ENCODE measurements around the gene SLC6A11.

SLC6A11 gene

DNA sequence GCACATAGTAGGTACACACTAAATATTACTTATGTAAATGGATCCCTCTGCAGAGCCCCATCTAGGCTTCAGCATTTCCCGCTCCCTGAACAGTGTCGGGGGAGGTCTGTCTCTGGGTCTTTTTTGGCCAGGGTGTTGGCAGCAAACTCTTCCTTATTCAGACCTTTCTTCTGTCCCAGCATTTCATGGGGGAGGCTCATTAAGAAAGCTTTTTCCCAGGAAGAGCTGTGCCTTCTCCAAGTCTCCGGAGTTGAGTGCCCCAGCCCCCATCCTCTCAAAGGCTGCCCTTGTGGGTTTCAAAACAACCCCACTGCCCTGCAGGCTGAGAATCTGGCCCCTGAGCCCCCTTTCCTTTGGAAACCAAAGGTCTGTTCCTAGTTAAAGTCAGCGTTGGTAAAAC lies 25.1 kb downstream of the SLC6A11 start:
- DNase-seq (ENCODE audit: low read depth) = no peak

DNA sequence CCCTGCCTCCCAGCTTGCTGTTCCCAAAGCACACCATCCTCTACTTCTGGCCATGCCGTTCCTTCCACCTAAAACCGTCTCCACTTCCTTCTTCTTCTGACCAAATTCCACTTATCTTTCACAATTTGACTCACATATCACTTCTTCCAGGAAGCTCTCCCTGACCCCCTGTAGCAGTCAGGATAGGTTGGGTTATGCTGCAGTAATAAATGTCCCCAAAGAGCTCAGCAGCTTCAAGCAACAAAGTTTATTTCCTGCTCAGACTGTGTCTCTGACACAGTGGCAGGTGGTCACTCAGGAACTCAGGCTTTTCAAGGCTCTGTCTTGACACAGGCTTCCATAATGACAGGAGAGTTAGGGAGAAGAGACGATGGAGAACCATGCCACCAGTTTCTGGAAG lies 27.4 kb downstream of the SLC6A11 start:
- no peak for DNase-seq (ENCODE audit: low read depth)

DNA sequence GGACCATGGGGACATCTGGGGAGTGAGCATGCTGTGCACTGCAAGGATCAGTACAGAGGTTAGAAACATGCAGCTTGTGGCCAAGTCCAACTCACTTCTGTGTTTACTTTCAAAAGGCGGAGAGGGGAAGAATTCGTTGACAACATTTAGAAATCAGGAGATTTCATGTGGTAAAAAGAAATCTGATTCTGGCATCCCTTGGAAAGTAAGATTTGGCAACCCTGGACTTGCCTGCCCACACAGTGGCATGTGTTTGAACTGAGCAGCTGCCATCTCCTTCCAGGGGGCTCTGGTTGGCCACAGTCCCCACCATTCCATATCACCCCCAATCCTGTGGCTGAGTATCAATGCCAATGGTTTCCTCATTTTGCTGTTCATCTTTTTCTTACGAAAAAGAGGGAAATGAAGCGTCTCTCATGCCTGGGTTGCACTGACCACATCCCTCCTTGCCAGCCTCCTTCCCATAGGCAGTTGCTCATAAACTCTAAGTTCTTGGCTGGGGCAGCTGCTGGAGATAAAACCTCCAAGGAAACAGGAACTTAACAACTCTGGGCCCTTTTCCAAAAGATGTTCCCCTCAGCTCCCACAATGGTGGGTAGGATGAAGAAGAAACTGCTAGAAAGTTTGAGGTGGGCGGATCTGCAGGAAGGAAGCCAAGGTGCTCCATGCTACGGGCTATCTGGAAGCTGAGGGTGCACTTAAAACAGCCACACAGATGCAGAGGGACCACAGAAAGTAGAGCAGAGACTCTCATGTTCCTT lies 29.2 kb downstream of the SLC6A11 start:
- DNase-seq (ENCODE audit: low read depth) = no peak

DNA sequence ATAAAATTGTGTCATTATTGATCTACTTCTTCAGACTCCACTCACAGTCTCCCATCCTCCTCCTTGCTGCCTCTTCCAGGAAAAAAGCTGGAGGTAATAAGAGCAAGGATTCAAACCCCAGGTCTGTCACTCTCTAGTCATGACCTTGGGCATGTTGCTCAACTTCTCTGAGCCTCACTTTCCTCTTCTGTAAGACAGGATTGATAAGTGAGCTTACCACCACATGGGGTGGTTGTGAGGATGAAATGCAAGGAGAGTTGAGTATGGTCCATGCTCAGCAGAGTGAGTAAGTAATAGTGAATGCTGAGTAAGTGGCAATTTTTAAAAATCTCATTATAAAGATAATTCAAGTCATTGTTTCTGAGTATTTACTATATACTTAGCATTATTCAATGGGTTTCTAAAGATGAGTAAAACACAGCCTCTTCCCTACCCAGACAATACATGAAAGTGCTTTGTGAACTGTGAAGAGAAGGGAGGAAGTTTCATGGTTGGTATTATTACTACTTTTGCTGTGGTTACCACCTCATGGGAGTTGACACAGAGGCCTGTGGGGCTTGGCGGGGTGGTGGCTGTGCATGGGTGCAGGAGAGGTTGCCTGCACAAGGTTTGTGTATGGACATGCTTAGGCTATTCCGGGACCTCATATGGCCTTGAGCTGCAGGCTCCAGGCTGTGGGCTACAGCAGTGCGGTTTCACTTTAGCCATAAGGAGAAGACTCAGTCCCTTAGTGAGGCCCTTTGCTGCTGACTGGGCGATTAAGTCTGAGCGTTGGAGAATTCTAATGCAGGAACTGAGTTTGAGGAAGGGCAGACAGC lies 30.0 kb downstream of the SLC6A11 start:
- DNase-seq (ENCODE audit: low read depth) = no peak

DNA sequence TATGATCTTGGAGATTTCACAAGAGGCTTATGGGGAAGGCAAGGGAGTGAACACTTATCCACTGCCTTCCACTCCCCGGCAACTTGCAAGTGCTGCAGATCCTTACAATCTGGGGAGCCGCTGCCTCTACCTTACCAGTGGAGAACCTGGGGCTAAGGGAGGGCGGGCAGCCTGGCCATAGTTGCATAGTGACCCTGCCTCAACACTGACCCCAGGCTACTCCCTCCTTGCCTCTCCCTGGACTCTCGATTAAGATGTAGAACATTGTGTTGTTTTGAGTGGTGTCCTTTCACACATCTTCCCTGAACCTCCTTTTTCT lies 30.6 kb downstream of the SLC6A11 start:
- no peak for DNase-seq (ENCODE audit: low read depth)

DNA sequence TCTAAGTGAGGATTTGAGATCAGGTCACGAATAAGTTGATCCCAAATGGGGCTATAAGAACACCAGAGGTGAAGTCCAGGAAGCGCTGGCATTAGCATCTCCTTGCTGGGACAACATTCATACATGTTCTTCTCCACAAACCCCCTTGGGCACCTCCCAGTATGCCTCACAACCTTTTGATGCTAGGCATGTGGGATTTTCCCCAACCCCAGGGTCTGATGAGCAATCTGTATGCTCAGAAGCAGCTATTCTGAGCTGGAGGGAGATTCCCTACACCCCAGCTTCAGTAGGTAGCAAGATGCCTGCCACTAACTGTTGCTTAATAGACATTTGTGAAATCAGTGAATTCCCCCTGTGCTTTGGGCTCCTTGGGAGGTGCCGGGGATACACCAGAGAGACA lies 32.2 kb downstream of the SLC6A11 start:
- DNase-seq (ENCODE audit: low read depth) = no peak

DNA sequence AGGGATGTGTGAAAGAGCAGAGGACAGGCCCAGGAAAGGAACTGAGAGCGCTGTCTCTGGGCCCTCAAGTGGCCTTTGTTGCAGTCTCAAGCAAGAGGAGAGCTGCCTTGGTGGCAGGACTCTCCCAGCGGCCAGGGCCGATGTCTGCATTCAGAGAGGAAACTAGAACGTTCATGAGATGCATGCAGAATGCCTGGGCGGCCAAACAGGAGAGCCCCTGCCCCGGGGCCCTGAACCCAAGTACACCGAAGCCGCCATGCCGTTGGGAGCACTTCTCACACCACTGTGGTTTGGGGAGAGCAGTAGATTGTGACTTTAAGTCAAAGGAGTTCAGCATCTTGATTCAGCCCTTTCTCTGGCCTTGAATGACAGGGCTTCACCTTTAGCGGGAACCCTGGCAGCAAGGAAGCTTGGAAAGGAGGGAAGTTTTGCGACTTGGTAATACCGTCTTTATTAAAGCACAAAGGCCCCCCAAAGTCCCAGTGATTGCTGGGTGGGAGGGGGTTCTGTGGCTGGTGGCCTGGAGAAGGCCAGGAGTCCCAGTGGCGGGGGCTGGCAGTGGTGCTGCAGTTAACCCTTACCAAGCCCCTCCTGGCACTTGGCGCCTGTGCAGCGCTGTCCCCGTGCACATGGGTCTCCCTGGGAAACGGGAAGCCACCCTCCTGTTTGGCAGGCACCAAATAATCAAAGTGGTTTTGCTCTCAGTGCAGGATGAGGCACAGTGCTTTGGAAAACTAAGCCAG lies 36.2 kb downstream of the SLC6A11 start:
- no peak for DNase-seq (ENCODE audit: low read depth)

DNA sequence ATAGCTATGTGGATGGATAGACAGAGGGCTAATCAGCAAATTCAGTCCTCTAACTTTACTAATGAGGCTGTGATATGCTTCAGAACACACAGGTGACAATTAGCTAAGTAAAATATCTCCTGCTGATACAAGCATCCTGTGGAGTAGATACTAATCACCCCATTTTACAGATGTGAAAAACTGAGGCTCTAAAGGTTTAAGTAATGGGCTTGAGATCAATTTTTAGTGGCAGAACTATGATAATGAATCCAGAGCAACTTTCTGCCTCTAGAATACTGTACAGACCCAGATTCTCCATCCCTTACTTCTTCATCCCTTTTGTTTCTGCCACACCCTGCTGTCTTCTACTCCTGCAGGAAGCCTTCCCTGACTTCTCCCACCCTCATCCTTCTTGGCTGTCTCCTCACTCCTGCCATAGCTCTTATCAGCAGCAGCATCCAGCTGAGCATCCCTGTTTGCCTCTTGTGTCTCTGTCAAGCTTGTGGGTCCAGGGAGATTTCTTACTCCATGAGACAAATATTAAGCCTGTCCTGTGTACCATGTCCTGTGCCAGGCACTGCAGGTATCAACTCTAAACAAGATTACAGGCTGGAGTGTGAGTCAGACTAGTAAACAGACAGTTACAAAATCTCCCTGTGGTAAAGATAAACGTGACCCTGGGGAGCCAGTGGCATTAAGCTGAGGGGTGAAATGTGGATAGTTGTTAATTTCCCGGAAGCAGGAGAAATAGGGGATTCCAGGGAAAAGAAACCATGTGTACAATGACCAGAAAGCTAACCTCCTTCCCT lies 39.2 kb downstream of the SLC6A11 start:
- DNase-seq (ENCODE audit: low read depth) = no peak

DNA sequence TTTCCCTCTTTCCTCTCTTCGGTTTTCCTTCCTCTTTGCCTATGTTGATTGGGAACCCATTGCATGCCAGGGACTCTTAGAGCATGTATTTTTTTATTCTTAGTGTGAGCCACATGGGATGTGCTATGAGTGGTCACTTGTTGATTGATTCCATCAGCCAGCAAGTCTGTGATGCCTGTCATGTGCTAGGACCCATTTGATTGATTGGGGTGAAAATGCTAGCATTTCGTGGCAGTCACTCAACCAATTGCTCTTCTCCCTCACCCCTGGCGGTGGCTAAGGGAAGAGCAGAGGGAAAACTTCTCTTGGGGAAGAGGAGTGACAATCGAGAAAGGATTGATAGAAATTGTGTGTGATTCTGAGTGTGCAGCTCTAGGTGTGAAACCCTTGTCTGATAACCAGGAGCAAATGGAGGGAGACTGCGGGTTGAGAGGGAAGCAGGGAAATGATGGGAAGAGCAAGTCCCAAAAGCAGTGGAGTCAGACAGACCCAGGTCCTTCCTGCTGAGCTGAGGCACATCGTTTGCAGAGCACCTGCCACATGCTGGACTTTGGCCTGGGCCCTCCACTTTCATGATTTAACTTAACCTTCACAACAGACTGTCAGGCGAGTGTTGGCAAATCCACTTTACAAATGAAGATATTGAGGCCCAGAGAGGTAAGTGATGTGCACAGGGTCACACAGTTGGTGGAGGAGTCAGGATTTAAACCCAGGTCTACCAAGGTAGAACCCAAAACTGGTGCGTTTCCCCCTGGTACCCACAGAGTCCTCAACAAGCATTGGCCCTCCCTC lies 40.0 kb downstream of the SLC6A11 start:
- no peak for DNase-seq (ENCODE audit: low read depth)

DNA sequence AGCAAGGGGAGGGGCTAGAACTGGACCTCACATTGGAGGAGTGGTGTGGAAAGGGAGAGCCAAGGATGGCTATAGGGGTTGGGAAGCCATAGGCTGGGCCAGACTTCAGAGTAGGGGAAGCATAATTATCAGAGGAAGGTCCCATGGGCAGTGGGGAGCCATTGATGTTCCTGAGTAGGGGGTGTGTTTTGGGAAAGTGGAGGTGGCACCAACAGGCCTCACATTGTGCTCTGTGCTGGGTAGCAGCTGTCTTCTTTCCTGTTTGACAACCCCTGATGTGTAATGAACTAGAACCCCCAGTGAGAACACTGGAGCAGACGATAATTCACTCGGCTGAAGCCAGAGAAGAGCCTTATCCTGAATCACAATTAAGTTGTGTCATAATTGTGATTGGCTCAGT lies 41.2 kb downstream of the SLC6A11 start:
- DNase-seq (ENCODE audit: low read depth) = no peak

DNA sequence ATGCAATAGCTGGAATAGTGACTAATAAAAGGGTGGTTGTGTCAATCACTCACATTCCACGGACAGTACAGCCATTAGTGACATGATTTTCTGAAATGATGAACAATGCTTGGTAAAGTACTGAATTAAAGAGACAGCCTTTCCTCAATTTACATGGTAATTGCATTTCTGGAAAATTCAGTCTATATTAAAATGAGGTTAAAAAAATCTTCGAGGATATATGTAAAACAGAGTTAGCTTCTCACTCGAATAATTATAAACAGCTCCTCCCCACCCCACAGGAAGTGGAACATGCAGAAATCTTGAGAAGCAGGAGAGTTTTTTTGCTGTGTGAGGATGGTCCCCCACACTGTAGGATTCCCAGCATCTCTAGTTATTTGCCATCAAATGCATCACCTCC lies 42.1 kb downstream of the SLC6A11 start:
- no peak for DNase-seq (ENCODE audit: low read depth)

DNA sequence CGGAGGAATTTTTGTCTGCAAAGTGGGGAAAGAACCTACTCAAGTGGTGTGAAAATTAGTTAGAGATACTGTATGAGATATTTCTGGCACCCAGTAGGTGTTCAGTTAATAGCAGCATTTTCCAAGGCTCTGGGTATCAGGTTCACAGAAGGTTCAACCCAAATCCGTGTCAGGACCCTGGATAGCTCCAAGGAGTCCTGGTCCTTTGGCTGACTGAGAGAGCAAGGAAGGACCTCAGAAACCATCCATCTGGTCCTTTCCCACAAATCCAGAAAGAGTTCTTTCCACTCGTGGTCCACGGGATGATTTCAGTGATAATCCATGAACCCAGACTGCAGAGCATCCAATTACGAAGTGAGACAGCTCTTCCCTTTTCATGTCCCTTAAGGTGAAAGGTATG lies 51.4 kb downstream of the SLC6A11 start:
- no peak for DNase-seq (ENCODE audit: low read depth)

DNA sequence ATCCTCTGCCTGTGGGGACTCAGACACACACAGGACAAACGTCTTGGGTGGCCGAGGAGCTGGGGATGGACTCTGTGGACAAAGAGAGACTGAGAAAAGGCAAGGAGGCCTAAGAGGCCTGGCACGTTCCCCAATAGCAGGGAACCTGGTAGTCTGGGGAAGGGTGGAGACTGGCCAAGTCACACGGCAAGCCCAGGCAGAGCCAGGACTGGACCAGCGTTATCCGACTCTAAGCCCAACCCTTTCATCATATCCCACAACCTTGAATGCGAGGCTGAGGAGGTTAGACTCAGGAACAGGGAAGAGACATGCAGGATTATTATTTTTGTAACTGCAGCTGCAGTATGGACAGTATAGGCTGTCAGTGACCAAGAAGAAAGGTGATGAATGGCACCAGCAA lies 53.4 kb downstream of the SLC6A11 start:
- DNase-seq (ENCODE audit: low read depth) = no peak

DNA sequence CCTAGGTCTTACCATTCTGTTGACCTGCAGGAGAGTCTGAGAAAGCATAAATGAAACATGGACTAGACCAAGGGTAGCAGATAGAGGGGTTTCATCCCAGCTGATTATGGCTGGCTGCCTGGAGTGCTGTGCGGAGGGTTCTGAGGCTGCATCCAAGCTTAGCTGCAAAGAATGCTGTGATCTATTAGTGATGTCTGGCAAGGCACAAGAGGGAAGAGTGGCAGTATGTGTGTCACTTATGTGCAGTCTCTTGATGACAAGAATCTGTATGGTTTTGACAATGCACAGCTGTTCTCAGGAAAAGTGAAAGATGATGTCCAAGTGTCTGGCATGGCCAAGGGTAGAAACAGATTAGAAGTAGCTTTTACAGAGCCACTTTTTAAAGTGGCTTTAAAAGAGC lies 54.3 kb downstream of the SLC6A11 start:
- DNase-seq (ENCODE audit: low read depth) = no peak

DNA sequence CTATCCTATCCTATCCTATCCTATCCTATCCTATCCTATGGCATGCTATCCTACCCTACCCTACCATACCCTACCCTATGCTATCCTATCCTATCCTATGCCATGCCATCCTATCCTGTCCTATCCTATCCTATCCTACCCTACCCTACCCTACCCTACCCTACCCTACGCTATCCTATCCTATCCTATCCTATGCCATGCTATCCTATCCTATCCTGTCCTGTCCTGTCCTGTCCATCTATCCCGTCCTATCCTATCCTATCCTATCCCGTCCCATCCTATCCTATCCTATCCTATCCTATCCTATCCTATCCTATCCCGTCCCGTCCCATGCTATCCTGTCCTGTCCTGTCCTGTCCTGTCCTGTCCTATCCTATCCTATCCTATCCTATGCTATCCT lies 57.4 kb downstream of the SLC6A11 start:
- no peak for DNase-seq (ENCODE audit: low read depth)

DNA sequence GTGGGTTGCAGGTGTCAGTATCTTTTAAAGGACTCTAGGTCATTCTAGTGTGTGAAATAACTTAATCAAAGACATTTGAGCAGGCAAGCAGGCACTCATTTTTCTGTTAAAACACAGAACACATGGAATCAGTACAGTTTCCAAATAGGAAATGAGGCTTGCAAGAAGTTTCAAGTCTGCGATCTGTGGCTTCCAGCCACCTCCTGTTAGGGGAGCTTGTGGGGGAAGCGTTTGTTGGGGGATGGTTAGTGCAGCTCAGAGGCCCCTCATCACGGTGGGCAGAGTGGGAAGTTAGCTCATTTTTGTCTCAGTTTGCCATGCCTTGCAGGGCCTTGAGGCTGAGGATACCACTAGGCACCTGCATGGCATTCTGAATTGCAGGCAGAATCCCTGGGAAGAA lies 59.9 kb downstream of the SLC6A11 start:
- DNase-seq (ENCODE audit: low read depth) = no peak

DNA sequence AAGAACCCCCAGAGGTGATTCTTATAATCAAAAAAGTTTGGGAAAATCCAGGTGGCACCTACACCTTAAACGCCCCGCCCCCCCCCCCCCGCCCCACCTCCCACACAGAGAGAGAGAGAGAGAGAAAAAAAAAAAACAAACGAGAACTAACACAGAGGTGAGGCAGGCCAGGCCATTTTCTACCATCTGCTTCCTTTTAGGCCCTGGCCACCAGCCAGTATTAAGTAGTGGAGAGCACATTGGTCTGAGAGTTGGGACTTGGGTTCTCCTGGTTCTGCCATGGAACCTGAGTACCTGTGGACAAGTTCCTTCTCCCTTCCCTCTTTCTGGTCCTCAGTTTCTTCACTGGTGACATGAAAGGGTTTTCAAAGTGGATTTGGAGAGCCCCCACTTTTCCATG lies 60.6 kb downstream of the SLC6A11 start:
- DNase-seq (ENCODE audit: low read depth) = no peak

DNA sequence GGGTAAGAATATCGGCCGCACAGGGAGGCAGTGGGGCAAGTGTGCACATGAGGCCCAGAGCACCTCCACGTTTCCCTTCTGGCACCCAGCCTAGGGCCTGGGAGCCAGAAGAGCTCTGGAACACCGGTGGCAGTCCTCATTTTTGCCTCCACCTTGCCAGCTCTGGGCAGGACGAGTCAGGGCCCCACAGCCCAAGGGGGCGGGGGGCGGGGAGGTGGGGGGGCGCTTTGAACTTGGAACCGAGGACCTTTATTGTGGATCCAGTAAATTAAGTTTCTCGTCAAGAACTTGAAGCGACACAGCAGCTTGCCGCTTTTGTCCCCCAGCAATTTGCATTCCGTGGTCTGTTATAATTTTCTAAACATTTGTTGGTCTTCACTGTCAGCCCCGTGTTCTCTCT lies 66.8 kb downstream of the SLC6A11 start:
- no peak for DNase-seq (ENCODE audit: low read depth)

DNA sequence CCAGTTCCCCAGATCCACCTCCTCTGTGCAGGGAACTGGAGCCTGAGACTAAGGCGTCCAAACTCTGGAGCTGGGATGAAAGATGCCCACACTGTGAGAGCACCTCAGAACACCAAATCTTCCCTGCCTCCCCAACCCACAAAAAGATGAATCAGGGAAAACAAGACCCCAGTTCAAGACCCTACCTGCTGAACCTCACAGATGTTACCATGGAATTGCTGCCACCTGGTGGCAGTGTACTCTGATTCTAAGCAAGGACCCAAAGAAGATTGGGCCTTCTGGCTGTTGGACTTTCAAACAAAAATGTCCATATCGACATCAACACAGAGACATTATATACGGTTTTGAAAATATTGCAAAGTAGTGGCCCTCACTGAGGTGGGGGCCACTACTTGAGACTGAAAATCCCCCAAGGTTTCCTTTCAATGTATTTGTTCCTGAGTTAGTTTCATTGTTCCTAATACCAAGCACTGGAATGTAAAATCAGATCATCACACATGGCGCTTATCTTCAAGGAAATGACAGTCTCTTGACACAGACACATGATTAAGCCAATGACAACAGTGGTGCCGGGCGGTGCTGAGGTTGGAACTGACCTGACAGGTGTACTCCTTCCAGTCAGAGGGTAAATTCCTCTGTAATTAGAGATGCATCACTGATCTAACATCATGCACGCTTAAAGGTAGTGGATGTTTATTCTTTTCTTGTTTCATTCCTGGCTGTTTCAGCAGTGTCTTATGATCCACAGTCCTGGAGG lies 67.6 kb downstream of the SLC6A11 start:
- no peak for DNase-seq (ENCODE audit: low read depth)

DNA sequence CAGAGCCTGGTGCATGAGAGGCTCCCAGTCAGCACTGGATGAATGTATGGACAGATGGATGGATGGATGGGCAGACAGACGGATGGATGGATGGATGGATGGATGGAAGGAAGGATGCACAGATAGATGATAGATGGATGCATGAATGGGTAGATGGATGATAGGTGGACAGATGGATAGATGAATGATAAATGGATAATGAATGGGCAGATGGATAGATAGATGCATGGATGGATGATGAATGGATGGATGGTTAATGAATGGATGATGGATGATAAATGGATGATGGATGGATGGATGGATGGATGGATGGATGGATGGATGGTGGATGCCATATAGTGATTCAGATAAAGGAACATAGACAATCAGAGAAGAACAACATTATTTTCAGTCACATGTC lies 71.0 kb downstream of the SLC6A11 start:
- no peak for DNase-seq (ENCODE audit: low read depth)

All from activated T-cell treated with anti-CD3 and anti-CD28 coated beads for 1 hour (primary cell).